ENCODE data around the gene AMTN. TPM values are rescaled to one million over a fixed set of nuclear protein-coding genes. Genes with fewer than 3 reads are reported as not detected.
"Not testable (repeated sequence)": the region's sequence is repeated elsewhere in the genome, so short reads cannot be mapped to it uniquely, and the experiment has no call there.

Gene AMTN, protein sequence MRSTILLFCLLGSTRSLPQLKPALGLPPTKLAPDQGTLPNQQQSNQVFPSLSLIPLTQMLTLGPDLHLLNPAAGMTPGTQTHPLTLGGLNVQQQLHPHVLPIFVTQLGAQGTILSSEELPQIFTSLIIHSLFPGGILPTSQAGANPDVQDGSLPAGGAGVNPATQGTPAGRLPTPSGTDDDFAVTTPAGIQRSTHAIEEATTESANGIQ
- not detected for total RNA-seq

- intact Hi-C loops (cut with DNase I), result no loop called here
- no peaks in the 10 kb centered on the region for H3K27me3 ChIP-seq
- no peaks in the 10 kb centered on the region for H3K9me3 ChIP-seq
- DNase-seq, result no peak
- no peaks in the 10 kb centered on the region for H3K4me1 ChIP-seq
- no peak within 1 kb of the TSS for H3K27ac ChIP-seq
- H3K4me3 ChIP-seq (replicated peaks in 1 of 3), result no peak within 1 kb of the TSS
- no peaks in the 10 kb centered on the region for H3K36me3 ChIP-seq
- TF ChIP-seq, protein P1, sequence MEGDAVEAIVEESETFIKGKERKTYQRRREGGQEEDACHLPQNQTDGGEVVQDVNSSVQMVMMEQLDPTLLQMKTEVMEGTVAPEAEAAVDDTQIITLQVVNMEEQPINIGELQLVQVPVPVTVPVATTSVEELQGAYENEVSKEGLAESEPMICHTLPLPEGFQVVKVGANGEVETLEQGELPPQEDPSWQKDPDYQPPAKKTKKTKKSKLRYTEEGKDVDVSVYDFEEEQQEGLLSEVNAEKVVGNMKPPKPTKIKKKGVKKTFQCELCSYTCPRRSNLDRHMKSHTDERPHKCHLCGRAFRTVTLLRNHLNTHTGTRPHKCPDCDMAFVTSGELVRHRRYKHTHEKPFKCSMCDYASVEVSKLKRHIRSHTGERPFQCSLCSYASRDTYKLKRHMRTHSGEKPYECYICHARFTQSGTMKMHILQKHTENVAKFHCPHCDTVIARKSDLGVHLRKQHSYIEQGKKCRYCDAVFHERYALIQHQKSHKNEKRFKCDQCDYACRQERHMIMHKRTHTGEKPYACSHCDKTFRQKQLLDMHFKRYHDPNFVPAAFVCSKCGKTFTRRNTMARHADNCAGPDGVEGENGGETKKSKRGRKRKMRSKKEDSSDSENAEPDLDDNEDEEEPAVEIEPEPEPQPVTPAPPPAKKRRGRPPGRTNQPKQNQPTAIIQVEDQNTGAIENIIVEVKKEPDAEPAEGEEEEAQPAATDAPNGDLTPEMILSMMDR (IDR thresholded peaks at IDR 0.05), result no peak
- no peak for TF ChIP-seq POLR2A (IDR thresholded peaks at IDR 0.05)
- WGBS, 2 donors, result 59 to 62% methylated on average over 2 of the region's 2 CpGs
Measured at GRCh38 chr4:70518269-70518668, at the start of gene AMTN. Gene AMTN, plus strand, starts transcription at chr4:70518569. Its CDS starts 209 bp downstream, at chr4:70518778.

GRCh38 chr4:70471897-70472296 lies 46.5 kb upstream of the AMTN start, which contains the start of gene MUC7:
Gene MUC7, plus strand, starts transcription at chr4:70472197. Its CDS starts 1,825 bp downstream, at chr4:70474022.
- no peak for TF ChIP-seq POLR2A (IDR thresholded peaks at IDR 0.05)
- TF ChIP-seq, protein P1 (IDR thresholded peaks at IDR 0.05), result no peak
- no peaks in the 10 kb centered on the region for H3K27me3 ChIP-seq
- no peak within 1 kb of the TSS for H3K4me3 ChIP-seq (replicated peaks in 1 of 3)
- intact Hi-C loops (cut with DNase I), result no loop called here
- no peaks in the 10 kb centered on the region for H3K36me3 ChIP-seq
- 71 to 73% methylated on average over 4 of the region's 4 CpGs for WGBS, 2 donors
- H3K27ac ChIP-seq, result no peak within 1 kb of the TSS
- H3K9me3 ChIP-seq, result no peaks in the 10 kb centered on the region
- DNase-seq, result no peak
- H3K4me1 ChIP-seq, result no peaks in the 10 kb centered on the region

- no peak for TF ChIP-seq POLR2A (IDR thresholded peaks at IDR 0.05)
- TF ChIP-seq, protein P1 (IDR thresholded peaks at IDR 0.05), result no peak
Measured at GRCh38 chr4:70473679-70474078, 44.7 kb upstream of the AMTN start.

DNA sequence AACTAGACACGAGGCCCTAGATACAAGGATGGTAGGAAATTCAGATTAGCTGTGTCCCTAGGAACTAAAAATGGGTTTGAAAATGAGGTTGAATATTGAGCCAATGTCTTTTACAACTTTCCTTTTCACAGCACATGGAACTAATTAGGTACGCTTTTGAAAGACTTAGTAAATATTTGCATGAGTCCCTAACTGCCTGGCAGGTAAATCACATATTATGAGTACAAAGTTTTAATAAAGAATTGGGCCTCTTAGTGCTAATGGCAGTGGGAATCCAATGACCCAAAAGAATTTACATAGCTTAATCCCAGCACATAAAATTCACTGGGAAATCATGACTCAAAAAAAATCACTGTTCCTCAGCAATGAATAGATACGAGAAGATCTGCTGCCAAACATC lies 29.6 kb upstream of the AMTN start:
- TF ChIP-seq, protein P1 (IDR thresholded peaks at IDR 0.05), result no peak
- TF ChIP-seq POLR2A (IDR thresholded peaks at IDR 0.05), result no peak
- Histone ChIP-seq H3K4me1 (no peaks in the 10 kb centered on the region), H3K36me3 (no peaks in the 10 kb centered on the region), H3K27ac (no peak overlapping the region), H3K9me3 (no peaks in the 10 kb centered on the region), H3K27me3 (no peaks in the 10 kb centered on the region), H3K4me3 (replicated peaks in 1 of 3) (no peak overlapping the region)
- DNase-seq, result no peak
- intact Hi-C loops (cut with DNase I), result no loop called here
- 72 to 85% methylated on average over 3 of the region's 3 CpGs for WGBS, 2 donors

More at GRCh38 chr4:70473679-70474078, 44.7 kb upstream of the AMTN start:
- Histone ChIP-seq H3K27ac (no peak overlapping the region), H3K4me1 (no peaks in the 10 kb centered on the region), H3K27me3 (no peaks in the 10 kb centered on the region), H3K9me3 (no peaks in the 10 kb centered on the region), H3K36me3 (no peaks in the 10 kb centered on the region), H3K4me3 (replicated peaks in 1 of 3) (no peak overlapping the region)
- intact Hi-C loops (cut with DNase I), result no loop called here
- 88 to 89% methylated on average over 4 of the region's 4 CpGs for WGBS, 2 donors
- DNase-seq, result no peak

GRCh38 chr4:70496231-70496630 lies 22.1 kb upstream of the AMTN start:
- Histone ChIP-seq H3K4me1 (no peaks in the 10 kb centered on the region), H3K4me3 (replicated peaks in 1 of 3) (no peak overlapping the region), H3K27ac (no peak overlapping the region), H3K27me3 (no peaks in the 10 kb centered on the region), H3K36me3 (no peaks in the 10 kb centered on the region), H3K9me3 (no peaks in the 10 kb centered on the region)
- no peak for DNase-seq
- no peak for TF ChIP-seq POLR2A (IDR thresholded peaks at IDR 0.05)
- TF ChIP-seq, protein P1 (IDR thresholded peaks at IDR 0.05), result no peak
- intact Hi-C loops (cut with DNase I), result no loop called here
- 82 to 85% methylated on average over 6 of the region's 6 CpGs for WGBS, 2 donors

GRCh38 chr4:70501838-70502237 lies 16.5 kb upstream of the AMTN start:
- not testable (repeated sequence) for H3K27ac ChIP-seq; H3K4me3 ChIP-seq (replicated peaks in 1 of 3); H3K4me1 ChIP-seq; H3K36me3 ChIP-seq; DNase-seq; H3K27me3 ChIP-seq; H3K9me3 ChIP-seq
- intact Hi-C loops (cut with DNase I), result loop anchor here (10.0 kb wide), 1 partner anchor 607 kb away; no protein-coding TSS in a partner anchor
- WGBS, 2 donors, result 92 to 97% methylated on average over 8 of the region's 8 CpGs
